IPS-18c (cell line): Measurements from ENCODE around the gene TTC33.

Experiments
- H3K4me3 ChIP-seq: 2 replicates; pipeline ENCODE4 v1.7.0; 2013; ENCODE audit warnings: low read depth, mild to moderate bottlenecking, low read length, moderate library complexity; ENCODE audit not compliant: insufficient read depth
- H3K9me3 ChIP-seq: one replicate; pipeline ENCODE4 v1.6.1; 2013; ENCODE audit warnings: mild to moderate bottlenecking, low read length, moderate library complexity; ENCODE audit not compliant: control insufficient read depth, insufficient read depth

The TTC33 gene

GRCh38 chr5:40501711-40502444, 253.9 kb downstream of the TTC33 start:
- Histone ChIP-seq H3K4me3 (no peak overlapping the region), H3K9me3 (no peaks in the 10 kb centered on the region)

- no peak overlapping the region for H3K4me3 ChIP-seq
- H3K9me3 ChIP-seq: no peaks in the 10 kb centered on the region
These were observed 256.1 kb downstream of the TTC33 start for GRCh38 chr5:40499518-40500273.

DNA sequence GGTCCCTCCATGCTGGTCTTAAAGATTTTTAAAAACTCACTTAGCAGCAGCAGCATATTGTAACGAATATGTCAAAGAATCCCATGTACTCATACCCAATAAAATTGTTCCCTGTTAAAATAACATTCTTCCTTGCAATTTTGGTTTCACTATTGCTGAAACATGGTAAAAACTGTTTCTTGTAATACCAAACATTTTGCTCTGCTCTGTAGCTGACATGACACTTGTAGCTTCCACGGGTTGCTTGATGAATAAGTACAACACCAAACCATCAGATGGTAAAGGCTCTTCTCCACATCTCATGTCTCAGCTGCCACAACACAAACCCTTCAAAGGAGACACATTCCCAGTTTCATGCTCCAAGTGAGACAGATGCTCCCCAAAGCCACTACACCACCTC, 256.8 kb downstream of the TTC33 start:
- no peaks in the 10 kb centered on the region for H3K9me3 ChIP-seq
- no peak overlapping the region for H3K4me3 ChIP-seq

GRCh38 chr5:40497573-40497972, 258.2 kb downstream of the TTC33 start:
- H3K4me3 ChIP-seq: no peak overlapping the region
- no peaks in the 10 kb centered on the region for H3K9me3 ChIP-seq

GRCh38 chr5:40495237-40495635, 260.5 kb downstream of the TTC33 start:
- no peak overlapping the region for H3K4me3 ChIP-seq
- no peaks in the 10 kb centered on the region for H3K9me3 ChIP-seq

- H3K9me3 ChIP-seq: no peaks in the 10 kb centered on the region
These were observed 261.0 kb downstream of the TTC33 start for GRCh38 chr5:40494631-40495236.

DNA sequence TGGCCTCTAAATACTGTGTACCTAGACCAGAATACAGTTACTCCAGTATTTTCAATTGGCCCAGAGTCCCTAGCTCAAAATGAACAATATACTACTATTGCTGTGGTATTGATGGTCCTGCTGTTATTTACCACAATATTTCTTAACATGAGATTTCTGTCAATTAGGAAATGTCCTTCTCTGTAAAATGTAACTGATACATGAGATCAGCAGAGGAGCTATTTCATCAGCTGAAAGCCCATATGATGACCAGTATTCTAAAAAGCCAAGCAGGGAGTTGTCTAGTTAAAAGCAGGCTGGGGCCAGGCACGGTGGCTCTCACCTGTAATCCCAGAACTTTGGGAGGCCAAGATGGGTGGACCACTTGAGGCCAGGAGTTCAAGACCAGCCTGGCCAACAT, 263.7 kb downstream of the TTC33 start:
- no peaks in the 10 kb centered on the region for H3K9me3 ChIP-seq
- H3K4me3 ChIP-seq: no peak overlapping the region

More at GRCh38 chr5:40494631-40495236, 261.0 kb downstream of the TTC33 start:
- no peak overlapping the region for H3K4me3 ChIP-seq

DNA sequence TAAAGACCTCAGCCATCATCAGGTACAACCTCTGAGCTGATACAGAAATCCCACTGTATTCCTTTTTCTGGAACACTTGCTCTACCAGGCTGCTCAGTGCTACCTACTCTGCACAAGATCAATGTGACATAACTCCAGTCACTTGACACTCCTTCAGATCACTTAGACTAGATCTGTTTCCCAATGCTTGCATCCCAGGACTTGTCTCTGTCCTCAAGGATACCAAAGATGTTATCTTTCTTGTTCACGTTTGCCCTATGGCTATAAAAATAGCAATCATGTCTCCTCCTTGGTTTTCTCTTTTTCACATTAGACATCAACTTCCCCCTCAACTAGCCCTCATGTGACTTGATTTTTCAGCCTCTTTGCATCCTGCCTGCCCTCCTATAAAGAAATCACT, 264.1 kb downstream of the TTC33 start:
- no peaks in the 10 kb centered on the region for H3K9me3 ChIP-seq
- H3K4me3 ChIP-seq: no peak overlapping the region

DNA sequence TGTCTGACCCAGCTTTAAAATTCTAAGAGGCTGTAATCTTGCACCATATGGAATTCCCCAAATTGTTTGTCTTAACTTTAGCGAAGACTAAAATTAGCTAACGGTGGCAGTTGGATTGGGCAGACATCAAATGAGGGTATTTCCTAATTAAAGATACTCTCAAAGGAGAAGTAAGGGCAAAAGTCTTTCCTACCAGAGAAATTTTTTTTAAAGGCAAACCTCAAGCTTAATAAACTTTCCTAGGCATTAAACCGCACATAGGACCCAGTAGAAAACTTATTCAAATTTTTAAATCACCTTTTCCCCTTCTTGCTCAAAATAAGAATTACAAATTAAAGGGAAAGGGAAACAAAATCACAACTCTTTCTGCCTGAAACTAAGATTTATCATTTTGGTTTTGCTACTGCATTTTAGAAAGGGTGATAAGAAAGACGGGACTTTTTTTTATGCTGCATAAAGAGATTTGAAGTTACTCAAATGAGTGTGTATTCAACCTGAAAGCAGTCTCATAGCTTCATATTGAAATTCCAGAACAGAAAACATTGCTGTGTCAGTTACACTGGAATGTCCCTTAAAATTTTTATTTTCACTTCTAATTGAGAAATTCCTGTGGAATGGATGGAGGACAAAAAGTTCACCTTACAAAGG, 265.2 kb downstream of the TTC33 start:
- no peaks in the 10 kb centered on the region for H3K9me3 ChIP-seq

DNA sequence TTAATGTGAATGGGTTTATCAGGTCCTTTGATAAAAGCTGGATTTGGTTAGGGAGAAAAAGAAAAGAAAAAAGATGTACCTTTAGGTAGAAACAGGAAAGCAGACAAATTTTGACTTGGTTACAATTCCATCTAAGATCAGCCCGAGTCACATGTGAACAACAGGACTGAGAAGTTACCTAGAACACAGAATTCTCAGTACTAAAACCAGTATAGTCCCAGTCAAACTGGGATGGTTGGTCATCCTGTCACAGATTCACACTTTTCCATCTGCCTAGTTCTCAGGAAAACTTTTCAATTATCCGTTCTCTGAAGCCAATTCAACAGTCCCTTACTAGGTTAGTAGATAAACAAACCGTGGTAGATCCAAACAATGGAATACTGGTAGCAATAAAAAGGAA, 266.3 kb downstream of the TTC33 start:
- H3K4me3 ChIP-seq: no peak overlapping the region
- no peaks in the 10 kb centered on the region for H3K9me3 ChIP-seq

More for the DNA sequence above, 265.2 kb downstream of the TTC33 start:
- H3K4me3 ChIP-seq: no peak overlapping the region

DNA sequence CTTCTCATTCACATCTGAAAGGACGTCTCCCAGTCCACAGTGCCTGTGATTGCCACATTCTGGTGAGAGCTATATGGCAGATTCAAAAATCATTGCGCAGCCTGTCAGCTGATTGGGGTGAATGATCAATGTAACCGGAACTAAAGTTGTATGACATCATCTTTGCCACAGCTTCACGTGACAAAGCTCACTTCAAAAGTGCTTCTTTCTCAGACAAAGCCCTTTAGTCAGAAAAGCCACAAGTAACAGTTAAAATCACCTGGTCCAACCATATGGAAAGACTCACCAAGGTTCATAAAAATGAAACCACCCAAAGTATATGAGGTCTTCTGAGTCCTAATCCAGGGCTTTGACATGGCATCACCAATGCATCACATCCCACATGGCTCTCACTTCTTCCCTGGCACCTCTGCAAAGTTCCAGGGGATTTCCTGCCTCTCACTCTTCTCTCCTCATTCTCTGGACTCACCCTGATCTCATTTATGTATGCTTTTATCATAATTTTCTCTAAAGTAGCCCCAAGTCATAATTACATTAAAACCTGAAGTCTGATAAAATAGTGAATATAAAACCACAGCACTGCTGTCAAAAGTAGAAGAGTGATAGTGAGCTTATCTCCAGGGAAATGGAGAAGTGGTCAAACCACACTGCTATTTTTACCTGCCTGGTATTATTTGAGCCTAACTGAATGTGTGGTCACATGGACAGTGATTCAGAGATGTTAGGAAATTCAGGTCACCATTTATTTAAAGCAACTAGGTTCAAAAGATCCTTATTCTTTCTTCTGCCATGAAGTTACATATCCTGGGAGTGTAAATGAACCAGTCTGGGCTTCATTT, 269.1 kb downstream of the TTC33 start:
- Histone ChIP-seq H3K9me3 (no peaks in the 10 kb centered on the region), H3K4me3 (no peak overlapping the region)

GRCh38 chr5:40485021-40485998, 270.5 kb downstream of the TTC33 start:
- Histone ChIP-seq H3K4me3 (no peak overlapping the region), H3K9me3 (no peaks in the 10 kb centered on the region)

DNA sequence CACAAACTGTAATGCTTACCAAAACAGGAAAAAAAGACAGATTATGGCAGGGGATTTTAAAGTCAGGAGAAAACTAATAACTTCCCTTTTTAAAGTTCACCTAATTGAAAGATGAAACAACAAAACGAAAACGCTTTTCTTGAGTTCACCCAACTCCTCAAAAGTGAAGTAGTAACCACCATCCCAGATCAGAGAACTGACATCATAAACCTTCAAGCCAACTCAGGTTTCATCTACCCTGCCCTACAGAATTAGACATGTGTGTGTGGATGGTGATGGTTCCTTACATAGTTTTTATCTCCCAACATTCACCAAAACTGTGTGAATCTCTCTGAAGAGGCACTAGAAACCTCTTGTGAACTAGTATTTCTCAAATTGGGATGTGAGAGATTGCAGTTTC, 271.3 kb downstream of the TTC33 start:
- no peak overlapping the region for H3K4me3 ChIP-seq
- no peaks in the 10 kb centered on the region for H3K9me3 ChIP-seq

DNA sequence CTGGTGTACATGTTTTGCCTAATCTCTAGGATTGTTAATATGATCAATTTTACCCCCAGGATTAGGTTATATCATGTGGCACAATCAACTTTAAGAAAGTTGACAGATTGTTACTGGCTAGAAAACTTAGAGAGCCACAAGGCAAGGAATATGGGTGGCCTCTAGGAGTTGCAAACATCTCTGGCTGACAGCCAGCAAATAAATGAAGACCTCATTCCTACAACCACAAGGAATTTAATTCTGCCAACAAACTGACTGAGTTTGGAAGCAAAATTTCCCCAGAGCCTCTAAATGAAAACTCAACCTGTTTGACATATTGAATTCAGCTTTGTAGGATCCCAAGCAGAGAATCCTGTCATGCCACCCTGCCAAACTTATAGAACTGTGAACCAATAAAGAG, 272.4 kb downstream of the TTC33 start:
- no peak overlapping the region for H3K4me3 ChIP-seq
- H3K9me3 ChIP-seq: no peaks in the 10 kb centered on the region

DNA sequence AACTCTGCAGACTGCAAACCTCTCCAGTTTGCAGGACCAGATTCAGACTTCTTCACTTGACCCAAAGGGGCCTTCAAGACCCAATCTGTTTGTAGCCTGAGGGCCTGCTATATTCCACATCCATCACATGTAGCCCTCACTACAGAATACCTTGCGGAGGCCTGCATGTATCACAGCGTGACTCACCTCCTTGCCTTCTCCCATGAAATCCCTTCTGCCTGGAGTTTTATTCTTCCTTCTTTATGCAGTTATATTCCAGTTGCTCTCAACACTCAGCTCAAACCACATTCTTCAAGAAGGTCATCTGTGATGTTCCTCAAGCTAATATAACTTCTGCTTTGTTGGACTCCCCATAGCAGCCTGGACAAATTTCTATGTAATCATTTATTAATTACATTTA, 274.5 kb downstream of the TTC33 start:
- H3K4me3 ChIP-seq: no peak overlapping the region
- no peaks in the 10 kb centered on the region for H3K9me3 ChIP-seq

DNA sequence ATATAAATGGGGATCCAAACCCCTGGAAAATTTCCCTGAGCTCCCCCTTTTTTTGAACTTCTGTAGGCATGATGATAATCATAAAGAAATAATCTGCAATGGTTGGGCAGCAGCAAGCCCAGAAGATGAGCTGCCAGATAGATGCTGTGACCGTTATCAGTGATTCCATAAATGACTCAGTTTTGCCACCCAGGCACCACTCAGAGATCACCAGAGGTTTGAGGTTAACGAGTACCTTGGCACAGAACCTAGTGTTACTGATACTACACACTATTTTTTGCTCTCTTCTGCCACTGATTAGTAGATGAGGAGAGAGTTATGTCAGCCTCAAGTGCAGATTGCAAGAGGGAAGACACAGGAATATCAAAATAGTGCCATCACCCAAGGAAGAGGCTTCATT, 275.4 kb downstream of the TTC33 start:
- H3K4me3 ChIP-seq: no peak overlapping the region
- H3K9me3 ChIP-seq: no peaks in the 10 kb centered on the region
